GM19025 (cell line): ENCODE measurements around the gene OSBPL7.

Experiments
- ATAC-seq: cut with Tn5 transposase; IDR thresholded peaks from one replicate; pipeline ENCODE4 v1.9.1; 2021; ENCODE audit warnings: mild to moderate bottlenecking, low read depth, moderate library complexity; ENCODE audit not compliant: unreplicated experiment

Gene OSBPL7

DNA sequence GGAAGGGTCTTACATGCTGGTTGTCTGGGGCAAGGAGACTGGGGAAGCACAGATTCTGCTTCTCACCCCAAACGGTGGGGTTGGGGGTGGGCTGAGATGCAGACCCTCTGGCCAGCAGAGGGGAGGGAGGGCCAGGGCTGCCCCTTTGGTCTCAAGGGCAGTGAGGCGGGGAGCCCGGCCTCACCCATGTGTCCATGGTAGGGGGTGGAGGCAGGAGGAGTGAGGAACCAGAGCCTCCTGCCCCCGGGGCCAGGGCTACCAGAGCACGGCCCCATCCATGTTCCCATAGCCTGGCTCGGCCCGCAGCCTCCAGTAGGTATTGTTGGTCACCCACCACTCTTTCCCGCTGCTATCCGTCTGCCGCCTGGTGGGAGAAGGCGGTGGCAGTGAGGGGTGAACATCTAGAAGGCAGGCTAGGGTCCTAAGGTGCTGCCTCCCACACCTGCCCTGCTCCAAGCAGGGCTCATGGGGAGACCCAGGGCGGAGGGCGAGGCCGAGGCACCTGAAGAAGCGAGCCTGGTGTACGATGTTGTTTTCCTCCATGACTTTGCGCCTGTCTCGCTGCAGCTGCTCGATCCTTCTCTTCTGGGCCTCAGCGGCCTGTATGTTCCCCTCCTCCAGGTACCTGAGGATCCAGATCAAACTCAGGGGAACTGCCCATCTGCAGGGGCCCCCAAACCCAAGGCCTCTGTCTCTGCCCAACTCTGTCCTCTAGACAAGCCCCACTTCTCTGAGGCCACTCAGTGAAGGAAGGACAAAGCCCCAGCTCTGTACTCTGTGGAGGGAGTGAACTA, 13.4 kb downstream of the OSBPL7 start:
- ATAC-seq: no peak

DNA sequence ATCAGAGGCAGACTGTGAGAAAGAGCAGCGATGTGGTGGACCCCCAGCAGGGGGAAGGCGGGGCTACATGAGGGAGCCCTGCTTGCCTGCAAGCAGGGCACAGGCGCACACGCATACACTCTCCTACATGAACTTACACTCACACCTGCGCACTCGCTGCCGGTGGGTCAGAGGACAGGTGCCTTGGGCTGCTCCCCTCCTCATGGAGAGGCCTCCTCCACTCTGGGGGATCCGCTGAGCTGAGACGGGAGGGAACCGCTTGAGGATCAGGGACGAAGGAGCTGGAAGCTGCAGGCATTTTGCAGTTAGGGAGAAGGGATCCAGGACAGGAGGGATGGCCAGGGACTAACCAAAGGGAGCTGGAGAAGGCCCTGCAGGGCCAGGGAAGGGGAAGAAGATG, 14.2 kb downstream of the OSBPL7 start:
- no peak for ATAC-seq

DNA sequence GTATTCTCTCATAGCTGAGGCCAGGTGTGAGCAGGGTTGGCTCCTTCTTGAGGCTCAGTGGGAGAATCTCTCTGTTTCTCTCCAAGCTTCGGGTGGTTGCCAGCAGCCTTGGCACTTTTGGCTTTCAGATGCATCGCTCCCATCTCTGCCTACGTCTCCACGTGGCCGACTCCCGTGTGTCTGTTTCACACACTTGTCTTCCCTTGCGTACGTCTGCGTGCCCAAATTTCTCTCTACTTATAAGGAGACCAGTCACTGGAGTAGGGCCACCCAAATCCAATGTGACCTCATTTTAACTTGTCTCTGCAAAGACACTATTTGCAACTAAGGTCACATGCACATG, 14.7 kb downstream of the OSBPL7 start:
- no peak for ATAC-seq

DNA sequence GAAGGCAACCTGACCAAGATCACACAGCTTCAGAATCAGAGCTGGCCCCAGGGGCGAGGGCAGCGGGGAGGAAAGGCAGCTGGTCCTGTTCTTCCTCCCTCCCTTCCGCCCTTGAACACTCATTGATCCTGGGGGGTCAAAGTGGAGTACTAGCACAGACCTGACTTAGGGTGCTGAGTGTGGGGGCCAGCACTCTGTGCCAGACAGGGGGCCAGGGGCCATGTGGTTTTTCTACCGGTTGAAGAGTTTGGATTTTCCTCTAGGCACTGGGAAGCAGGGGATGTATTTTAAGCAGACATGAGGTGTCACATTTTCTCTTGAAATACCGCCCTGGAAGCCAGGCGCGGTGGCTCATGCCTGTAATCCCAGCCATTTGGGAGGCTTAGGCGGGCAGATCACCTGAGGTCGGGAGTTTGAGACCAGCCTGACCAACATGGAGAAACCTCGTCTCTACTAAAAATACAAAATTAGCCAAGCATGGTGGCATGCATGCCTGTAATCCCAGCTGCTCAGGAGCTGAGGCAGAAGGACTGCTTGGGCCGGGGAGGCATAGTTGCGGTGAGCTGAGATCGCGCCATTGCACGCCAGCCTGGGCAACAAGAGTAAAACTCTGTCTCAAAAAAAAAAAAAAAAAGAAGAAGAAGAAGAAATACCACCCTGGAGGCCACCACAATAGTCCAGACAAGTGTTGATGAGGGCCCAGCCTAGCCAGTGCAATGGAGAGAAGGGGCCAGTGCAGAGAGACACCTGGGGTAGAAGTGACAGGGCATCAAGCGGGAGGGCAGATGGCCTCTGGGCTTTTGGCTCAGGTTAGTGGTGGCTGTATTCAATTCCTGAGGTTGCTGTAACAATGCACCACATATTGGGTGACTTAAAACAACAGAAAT, 15.3 kb downstream of the OSBPL7 start:
- no peak for ATAC-seq

DNA sequence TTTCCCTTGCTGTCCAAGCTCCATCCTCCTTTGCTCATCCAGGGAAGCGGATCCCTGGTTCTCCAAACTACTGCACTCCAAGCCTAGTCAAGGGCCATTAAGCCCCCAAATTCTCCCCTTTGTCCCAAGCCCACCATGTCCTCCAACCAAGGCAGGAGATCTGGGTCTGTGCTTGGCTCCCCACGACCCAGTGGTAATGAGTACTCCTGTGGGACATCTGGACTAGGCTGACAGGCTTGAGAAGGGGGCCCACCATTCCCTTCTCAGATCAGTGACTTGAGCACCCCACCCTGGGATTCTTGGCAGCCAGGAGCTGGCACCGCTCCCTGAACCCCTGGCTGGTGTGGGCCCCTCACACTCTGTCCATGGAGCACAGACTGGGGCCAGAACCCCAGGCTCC, 17.1 kb downstream of the OSBPL7 start:
- ATAC-seq: no peak

DNA sequence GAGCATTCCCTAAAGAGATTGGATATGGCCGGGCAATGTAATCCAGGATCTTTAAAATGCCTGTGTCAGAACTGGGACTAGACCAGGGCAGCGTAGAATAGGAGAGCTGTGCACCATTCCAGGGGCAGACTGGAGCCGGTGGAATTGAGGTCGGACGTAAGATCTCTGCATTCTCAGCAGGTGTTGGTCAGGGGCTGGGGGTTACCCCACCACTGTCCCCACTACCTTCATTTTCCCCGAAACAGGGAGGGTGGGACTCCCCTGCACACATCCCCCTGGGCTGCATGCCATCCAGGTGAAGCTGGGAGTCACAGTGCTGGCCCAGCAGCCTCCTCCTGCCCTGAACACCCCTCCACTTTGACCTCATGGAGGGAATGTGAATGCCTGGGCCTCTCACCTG, 17.8 kb downstream of the OSBPL7 start:
- no peak for ATAC-seq

DNA sequence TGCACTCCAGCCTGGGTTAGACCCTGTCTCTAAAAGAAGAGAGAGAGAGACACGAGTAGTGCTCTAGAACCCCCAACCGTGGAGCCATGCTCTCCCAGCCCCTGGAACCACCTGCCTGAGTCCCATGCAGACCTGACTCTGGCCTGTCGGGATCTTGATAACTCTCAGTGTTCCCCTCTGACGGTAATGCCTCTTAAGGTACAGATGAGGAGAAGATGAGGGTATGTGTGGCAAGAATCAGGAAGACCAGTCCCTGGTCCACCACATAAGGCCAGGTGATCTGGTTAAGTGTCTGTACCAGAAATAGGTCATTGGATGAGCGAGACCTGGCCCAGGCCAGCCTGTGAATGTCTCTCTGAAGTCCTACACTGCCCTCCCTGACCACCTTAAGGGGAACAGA, 18.4 kb downstream of the OSBPL7 start:
- no peak for ATAC-seq

DNA sequence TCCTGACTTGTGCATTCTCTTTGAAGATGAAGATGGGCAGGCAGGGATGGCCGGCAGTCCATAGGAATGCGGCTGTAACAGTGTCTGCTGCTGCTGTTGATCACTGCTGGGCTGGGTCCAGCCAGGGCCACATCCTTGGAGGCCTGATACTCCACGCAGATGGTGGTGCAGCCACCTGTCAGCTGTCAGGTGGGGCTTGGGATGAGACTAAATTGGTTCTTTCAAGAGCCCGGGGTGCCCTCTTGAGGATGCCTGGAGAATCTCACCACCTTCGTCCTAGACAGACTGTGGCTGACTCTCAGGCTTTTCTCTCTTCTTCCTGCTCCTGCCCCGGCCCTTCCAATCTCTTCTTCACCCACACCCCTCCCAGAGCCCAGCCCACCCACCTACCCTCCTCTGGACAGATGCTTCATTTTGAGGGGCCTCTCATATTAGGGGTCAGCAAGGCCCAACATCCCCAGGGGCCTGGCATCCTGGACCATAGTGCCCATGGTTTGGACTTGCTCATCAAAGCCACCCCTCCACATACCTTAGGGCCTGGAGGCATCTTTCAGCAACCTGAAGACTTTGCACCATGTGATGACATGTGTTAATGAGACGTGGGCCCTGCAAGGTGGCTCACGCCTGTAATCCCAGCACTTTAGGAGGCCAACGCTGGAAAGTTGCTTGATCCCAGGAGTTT, 19.1 kb downstream of the OSBPL7 start:
- ATAC-seq: no peak

DNA sequence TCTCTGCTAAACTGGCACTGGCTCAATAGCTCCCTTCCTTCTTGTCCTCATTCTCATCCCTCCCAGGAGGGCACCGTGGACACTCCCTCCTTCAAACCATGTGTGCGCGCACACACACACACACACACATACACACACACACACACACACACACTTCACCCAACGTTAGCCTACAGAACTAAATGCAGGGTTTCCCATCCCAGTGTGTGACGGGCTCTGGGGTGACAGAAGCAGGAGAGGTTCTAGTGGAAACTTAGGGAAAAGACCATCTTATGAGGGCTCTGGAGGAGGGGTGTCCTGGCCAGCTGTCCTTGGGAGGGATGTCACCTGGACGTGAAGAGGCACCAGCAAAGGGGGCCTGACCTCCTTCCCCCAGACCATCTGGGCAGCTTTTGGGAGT, 19.7 kb downstream of the OSBPL7 start:
- ATAC-seq: no peak

DNA sequence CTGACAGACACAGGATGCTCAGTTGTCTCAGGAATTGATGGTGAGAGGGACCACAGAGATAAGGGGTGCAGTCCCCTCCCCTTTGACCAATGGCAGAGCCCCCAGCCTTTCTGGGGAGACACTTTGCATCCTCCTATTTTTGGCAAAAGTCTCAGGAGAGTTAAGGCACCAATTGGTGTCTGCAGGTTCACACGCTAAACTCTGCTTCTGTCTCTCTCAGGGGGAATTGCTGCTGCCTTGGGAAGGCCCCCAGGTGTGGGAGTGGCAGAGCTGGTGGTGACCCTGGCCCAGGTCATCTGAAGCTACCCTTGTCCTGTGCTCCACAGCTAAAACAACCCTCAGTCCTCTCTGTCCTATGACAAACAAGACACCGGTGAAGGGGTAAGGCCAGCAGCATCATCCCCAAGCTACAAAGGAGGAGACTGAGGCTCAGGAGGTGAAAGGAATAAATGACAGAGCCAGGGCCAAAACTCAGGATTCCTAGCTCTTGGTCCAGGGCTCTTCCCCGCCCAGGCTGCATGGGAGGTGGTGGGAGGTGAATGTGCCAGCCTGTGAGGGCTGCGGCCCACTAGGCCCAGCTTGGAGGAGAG, 20.3 kb downstream of the OSBPL7 start:
- ATAC-seq: no peak

DNA sequence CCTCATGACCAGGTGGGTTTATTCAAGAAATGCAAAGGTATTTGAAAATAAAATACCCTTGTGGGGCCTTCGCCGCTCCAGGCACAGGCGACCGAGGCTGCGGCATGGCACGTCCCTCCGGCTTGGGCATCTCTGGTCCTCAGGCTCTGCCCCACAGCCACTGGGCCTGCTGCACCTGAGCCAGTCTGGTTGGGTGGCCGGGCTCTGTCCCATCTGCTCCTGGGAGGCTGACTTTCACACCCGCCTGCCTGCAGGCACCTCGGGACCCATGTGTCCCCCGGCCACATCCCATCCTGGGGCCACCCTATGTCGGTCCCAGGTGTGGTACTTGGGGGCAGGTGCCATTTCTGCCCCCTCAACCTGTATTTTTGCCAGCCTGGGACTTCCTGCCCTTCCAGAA, 20.9 kb downstream of the OSBPL7 start:
- no peak for ATAC-seq

DNA sequence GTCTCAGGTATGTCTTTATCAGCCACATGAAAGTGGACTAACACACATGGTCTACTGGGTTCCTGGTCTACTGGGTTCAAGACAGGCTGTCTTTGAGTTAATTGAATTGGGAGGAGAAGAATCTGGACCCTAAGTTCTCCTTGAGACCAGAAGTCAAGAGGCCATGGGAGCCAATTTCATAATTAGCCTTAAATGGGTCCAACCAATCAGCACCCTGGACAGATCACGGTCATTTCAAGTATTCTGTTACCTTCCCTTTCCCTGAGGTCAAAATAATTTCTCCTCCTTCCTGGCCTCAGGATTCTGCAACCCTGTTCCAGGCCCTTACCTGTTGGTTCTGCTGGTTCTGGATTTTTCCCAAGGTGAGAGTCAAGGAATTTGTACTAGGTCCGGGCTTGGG, 23.8 kb downstream of the OSBPL7 start:
- no peak for ATAC-seq

DNA sequence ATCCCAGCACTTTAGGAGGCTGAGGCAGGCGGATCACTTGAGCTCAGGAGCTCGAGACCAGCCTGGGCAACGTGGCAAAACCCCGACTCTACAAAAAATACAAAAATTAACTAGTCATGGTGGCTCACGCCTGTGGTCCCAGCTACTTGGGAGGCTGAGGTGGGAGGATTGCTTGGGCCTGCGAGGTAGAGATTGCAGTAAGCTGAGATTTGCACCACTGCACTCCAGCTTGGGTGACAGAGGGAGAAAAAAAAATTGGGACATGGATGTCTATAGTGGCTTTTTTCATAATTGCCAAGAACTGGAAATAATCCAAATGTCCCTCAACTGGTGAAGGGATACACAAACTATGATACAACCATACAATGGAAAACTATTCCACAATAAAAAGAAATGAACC, 28.6 kb downstream of the OSBPL7 start:
- no peak for ATAC-seq

DNA sequence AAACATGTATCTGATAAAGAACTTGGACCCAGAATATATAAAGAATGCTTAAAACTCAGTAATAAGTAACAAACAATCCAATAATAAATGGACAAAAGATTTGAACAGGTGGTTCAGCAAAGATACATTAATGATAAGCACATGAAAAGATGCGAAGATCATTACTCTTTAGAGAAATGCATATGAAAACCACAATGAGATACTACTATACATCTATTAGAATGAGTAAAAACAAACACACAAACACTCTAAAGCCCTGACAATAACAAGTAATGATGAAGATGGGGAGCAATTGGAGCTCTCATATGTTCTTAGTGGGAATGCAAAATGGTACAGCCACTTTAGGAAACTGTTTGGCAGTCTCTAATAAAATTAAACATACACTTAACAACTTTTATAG, 29.1 kb downstream of the OSBPL7 start:
- ATAC-seq: no peak

DNA sequence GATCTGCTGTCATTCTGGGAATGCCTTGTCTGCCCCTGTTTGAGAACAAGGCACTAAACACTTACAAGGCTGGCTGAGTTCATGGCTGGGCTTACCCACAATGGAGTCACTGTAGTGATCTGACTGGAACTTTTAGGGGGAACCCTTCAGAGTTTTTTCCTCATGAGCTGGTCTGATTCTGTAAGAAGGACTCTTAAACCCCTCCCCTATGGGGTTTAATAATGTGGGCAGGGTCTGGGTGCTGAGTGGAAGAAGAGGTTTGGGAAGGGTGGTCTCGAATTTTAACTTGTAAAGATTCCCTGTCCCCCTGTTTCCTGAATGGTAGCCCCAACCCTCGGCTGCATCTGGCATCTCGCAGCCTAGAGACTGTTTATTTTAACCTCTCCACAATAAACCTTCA, 30.6 kb downstream of the OSBPL7 start:
- no peak for ATAC-seq

DNA sequence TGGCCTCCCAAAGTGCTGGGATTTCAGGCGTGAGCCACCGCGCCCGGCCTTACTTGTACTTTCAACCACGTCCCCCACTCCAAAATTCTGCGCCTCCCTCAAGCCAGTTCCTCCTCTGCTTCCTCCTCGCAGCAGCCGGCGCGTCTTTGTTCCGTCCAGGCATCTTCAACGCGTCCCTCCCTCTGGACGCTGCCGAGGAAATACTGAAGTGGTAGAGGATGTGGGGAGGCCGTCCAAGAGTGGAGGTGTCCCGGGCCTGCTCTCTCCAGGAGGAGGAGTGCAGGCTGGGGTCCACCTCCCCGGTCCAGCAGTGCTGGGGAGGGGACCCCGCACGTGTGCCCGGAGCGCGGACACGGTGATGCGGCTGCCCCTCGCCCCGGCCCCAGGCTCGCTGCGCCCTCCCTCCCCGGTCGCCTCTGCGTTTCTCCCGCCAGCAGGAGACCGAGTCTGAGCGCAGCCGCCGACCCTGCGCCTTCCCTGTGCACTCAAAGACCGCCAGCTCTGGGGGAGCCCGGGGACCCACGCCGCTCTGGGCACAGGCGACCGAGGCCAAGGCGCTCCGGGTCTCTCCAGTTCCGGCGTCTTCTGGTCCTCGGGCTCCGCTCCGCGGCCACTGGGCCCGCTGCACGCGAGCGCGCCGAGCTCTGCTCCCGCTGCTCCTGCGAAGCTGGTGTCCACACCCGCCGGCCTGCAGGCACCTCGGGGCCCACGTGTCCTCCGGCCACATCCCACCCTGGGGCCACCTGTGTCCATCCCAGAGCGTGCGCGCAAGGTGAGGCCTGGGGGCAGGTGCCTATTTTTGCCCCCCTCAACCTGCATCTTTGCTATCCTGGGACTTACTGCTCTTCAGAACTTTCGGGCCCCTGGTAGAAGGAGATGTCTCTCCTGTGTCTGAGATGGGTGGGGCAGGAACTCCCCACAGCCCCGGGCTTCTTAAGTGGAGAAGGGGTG, 31.7 kb downstream of the OSBPL7 start:
- no peak for ATAC-seq

DNA sequence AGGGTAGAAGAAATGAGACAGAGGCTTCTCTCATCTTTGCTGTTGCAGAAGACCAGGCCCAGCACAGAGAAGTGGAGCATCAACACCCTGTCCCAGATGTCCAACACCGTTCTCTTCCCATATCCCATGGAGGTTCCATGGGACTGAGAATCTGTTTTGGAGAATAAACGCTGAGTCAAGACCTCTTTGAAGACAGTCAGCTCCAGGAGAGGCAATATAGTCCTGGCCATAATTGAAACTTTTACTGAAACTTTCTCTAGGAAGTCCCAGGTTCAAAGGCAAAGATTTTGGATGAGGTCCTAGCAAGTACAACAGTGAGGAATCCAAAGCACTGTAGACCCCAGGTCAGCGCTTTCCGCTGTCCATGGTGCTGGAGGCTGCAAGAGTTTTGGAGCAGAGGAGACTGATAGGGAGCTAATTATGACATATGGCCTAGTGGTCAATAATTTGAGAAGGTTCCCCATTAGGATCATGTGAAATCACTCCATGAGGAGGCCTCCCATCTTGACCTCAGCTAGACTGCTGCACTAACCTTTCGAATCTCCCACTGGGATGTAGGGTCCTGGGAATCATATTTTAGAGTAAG, 36.0 kb downstream of the OSBPL7 start:
- no peak for ATAC-seq

DNA sequence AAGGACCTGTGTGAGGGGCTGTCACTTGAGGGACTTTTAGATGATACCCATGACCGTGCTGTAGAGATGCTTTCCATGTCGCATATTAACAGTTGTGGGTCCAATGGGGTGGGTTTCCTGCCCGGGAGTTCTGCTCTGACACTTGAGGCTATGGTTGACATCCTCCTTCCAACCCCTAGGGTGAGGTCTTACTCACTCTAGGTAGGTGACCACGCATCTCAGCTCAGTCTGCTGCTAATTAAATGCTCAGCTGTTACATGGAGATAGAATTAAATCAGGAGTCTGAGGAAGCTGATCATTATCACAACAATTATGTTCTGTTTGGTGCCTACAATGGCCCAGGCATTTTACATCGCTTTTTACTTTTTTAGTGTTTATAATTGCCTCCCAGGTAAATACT, 40.2 kb downstream of the OSBPL7 start:
- no peak for ATAC-seq

DNA sequence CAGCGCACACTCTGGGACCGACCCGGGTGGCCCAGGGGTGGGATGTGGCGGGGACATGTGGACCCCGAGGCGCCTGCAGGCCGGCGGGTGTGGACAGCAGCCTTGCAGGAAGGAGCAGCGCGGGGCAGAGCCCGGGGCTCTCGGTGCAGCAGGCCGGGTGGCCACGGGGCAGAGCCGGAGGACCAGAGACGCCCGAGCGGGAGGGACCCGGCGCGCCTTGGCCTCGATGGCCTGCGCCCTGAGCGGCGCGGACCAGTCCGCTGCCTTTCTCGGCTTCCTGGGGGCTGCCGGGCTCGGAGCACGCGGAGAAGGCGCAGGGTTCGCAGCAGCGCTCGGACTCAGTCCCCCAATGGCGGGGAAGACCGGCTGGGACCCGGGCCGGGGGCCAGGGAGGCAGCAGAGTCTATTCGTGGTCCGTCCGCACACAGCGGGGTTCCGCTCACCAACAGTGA, 43.4 kb downstream of the OSBPL7 start:
- ATAC-seq: no peak
